HG02763 (cell line): ENCODE measurements around the gene TLE1.
"Not testable (repeated sequence)": the region's sequence is repeated elsewhere in the genome, so short reads cannot be mapped to it uniquely, and the experiment has no call there.

Experiments used
- ATAC-seq: cut with Tn5 transposase; IDR thresholded peaks from one replicate; pipeline ENCODE4 v1.9.1; 2021; ENCODE audit warnings: mild to moderate bottlenecking, moderate library complexity; ENCODE audit not compliant: unreplicated experiment

Gene TLE1

DNA sequence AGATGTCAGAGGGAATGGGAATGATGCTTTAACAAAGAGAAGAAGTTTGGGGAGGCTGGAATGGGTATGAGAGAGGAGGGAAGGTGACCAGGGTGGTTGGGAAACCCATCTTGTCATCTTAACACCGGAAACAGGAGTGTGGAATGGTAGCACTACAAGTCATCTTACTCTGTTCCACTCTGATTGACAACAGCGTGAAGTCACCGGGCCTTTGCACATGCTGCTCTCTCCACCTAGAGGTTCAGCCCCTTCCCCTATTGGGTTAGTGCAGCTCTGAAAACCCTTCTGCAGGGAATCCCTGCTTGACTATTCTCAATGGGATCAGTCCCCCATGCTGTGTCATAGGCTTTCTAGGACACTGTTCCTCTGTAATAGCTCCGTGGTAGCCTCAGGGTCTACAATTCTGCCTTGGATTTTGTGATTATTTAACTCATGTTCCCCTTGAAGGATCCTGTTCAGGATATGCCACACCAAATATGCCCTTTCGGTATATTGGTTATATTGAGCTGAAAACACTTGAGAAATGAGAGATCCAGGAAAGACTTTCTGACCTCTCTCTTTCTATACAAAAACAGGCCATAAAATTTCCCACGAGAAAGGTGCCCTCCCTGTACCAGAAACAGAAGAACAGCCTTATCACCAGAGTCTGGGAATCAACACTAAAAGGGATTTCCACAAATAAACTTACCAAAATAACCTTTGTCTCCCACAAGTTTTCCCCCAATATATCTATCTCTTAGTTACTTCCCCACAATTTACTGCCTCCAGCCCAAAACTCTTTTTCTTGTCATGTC, 86.3 kb downstream of the TLE1 start:
- no peak for ATAC-seq

DNA sequence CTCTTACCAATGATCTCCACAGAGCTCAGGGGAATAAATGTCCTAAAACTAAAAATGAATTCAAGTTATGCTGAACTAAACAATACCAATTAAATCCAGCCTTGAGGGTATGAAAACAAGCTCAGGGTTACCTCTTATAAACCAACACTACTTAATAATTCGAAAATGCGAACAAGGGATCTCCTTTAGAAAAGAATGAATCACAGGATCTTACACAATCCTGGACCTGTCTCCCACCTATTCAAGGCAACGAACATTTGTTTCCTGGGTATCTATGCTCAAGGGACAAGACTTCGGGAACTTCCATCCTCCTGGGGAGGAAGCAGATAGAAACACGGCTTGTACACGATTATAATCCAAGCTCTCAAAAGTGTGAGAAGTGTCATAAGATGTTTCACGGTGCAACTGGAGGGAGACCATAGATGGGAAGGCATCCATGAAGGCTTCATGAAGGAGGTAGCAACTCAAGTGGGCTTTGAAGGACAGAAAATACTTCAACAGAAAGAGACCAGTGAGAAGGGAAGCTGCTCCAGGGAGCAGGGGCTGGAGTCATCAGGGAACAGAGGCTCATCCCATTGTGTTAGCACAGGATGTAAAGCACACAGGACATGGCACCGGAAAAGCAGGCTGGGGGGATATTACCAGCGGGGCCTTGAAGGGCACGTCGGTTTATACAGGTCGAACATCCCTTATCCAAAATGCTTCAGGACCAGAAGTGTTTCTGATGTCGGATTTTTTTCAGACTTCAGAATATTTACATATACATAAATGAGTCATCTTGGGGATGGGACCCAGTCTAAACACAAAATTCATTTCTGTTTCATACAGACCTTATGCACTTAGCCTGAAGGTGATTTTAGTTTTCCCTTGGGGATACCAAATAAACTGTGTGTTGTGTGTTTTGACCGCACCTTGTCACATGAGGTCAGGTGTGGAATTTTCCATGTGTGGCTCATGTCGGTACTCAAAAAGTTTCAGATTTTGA, 87.4 kb downstream of the TLE1 start:
- no peak for ATAC-seq

DNA sequence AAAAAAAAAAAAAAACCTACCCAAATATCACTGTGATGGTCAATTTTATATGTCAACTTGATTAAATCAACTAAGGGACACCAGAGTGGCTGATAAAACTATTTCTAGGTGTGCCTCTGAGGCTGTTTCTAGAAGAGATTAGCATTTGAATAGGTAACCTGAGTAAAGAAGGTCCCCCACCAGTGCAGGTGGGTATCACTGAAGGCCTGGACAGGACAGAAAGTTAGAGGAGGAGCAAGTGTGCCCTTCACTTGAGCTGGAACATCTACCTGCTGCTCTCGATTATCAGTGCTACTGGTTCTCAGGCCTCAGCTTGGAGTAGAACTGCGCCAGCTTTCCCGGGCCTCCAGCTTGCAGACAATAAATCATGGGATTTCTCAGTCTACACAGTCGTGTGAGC, 88.7 kb downstream of the TLE1 start:
- ATAC-seq, result no peak

- no peak for ATAC-seq
Measured at GRCh38 chr9:81599837-81600236, 89.5 kb downstream of the TLE1 start.

DNA sequence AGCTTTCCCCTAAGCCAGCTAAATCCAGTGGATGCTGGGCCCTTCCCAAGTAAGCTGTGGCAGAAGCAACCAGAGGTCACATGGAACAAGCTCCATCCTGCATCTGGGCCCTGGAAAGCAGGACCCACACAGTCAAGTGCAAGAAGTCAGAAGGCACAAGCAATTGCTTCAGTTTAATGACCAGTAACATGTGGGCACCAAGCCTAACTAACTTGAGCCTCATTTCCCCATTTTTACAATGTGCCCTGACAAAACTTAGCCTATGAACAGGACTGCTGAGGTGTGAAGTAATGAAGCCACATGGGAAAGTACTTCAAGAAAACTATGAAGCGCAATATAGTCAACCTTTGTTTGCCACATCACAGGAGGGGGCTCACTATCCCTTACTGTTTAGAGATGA, 90.5 kb downstream of the TLE1 start:
- ATAC-seq, result no peak

- ATAC-seq, result no peak
Measured at GRCh38 chr9:81598123-81598497, 91.2 kb downstream of the TLE1 start.

DNA sequence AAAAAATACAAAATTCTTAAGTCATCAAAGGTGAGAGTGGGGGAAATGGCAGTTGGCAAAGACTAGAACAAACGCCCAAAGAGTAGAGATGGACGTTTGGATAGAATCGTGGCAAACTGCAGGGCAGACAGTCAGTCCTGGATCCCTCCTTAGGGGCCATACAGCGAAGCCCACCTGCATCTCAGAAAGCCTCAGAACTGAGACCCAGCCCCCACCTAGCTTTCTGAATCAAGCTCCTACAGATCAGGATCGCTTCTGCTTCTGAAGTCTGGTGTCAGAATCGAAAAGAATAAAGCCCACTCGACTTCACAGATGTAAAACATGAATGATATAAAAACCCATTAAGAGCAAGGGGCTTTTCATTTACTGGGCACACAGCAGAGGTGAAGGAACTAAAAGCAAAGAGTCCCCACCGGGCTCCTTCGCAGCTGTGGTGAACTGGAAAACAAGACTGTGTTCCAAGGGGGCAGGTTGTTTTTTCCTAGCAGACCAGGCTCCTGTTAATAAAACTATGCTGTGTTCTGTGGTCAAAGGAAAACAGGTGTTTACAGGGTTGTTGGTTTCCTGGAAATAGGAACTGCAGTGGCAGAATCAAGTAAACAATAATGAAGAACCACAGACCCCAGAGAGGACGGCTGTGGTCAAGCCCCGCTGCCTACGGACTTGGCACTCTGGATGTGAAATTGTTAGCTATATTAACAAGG, 91.8 kb downstream of the TLE1 start:
- ATAC-seq, result no peak

DNA sequence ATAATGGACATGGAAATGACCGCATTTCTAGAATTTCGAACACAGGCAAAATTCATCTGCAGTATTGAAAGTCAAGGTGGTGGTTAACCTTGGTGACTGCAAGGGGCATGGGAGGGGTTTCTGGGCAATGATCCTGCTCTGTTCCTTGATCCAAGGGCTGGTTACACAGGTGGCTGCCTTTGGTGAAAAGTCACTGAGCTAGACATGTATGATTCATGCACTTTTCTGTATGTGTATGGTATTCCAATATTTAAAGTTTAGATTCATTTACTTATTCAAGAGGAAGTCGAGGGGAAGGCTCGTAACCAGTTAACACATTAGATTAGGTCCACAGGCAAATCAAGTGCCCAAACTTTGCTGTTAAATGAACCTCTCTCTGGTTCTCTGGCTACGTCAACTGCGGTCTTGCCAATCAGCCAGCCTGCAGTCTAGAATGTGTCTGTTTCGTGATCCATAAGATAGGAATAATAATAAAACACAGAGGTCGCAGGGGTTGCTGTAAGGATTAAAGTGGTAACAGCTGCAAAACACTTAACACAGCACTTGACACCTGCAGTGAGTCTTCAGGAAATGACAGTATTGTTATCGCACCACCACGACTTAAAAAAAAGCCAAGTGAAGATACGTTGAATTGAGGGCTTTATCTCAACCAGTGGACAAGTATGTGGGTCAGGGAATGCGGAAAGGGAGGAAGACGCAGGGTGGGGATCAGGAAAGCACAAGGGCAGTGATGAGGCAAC, 92.5 kb downstream of the TLE1 start:
- ATAC-seq, result no peak

DNA sequence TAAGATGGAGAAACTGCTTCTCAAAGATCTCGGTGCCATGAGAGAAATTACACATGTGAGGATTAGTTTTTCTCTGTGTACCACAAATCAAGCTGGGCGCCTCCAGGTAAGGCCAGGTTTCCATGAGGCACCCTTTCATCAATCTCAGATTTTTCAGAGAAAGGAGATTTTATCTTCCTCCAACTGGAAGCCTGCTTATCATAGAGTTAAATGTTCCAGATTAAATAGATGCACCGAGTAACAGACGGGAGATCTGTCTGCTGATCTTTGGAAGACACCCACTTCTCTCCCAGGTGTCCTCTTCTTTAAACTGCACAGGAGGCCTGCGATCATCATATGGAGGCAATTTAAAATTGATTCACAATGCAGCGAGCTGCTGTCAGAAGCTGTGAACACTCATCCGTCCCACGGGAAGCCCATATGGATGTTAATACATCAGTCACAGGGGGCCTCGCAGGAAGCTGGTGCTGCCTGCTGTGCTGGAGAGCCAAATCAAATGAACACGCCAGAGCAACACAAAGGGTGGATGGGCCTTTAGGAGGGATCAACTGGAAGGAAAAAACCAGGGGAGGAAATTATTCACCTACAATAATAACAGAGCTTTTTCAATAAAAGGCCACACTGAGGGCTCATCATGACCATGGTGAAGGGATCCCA, 93.3 kb downstream of the TLE1 start:
- ATAC-seq, result no peak

GRCh38 chr9:81595293-81595692, 94.1 kb downstream of the TLE1 start:
- ATAC-seq, result not testable (repeated sequence)

GRCh38 chr9:81594415-81594814, 94.9 kb downstream of the TLE1 start:
- no peak for ATAC-seq

DNA sequence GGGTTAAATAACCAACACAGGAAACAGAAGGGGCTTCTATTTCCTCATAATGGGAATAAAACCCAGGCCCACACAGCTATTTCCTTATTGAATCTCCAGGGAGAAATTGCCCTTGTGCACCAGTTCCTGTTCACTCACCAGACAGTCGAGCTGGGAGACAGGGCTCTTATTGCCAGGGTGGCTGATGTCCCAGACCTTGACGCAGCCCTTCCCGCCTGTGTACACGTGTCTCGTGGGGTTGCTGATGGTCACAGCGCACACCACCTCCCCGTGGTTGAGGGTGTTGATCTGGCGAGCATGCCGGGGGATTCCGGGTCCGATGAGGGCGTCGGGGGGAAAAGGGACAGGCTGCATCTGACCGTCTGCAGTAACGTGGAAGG, 96.5 kb downstream of the TLE1 start:
- ATAC-seq, result no peak

GRCh38 chr9:81591791-81592190, 97.6 kb downstream of the TLE1 start:
- no peak for ATAC-seq

DNA sequence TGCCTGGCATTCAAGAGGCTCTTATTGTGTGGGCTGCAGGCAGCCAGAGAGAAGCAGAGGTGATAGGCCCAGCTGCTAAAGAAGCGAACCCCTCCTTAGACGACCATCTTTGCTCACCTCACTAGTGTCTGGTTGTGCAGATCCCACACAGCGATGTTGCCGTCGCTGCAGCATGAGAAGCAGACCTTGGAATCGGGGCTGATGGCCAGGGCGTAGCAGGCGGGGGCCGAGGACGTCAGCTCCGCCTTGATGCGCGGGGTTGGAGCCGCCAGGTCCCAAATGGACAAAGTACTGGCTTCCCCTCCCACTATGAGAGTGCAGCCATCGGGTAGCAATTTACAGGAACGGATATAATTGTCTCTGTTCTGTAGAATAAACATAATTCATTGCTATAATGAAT, 98.7 kb downstream of the TLE1 start:
- ATAC-seq, result no peak

DNA sequence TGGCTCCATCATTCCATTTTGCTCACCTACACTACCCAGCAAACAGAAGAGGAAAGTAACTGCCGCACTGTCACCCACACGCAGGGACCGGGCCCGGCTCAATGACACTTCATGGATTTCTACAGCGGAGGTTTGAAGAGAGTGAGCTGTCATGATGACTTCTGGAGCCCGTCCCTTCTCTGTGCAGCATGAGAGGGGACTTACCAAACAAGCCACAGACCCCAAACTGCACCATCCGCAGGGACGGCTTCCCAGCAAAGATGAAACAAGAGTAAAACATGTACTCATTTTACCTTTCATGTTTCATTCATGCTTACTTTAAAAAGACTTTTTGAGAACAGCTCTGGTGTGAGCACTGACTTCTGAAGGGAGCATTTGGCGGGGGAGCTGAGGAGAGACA, 99.5 kb downstream of the TLE1 start:
- no peak for ATAC-seq

GRCh38 chr9:81589392-81589791, 100.0 kb downstream of the TLE1 start:
- ATAC-seq, result no peak

- ATAC-seq, result no peak
Measured at GRCh38 chr9:81588148-81588871, 101.0 kb downstream of the TLE1 start.

DNA sequence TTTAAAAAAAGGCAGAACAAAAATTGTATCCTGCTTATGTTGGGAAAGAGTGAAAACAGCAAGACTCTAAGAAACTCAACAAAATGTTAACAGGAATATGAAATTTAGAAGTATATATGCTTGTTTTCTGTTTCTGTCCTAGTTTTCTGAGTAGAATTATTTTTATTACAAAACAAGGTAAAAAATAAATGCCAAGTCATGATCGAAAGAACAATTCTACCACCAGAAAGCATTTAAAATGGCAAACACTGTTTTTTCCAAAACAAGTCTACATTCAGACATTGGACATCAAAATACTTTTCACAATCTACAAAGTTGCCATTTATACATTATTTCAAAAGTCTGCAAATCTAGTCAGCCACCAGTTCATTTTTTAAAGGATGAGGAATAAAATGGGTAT, 102.6 kb downstream of the TLE1 start:
- ATAC-seq, result no peak

GRCh38 chr9:81585191-81585763, 104.1 kb downstream of the TLE1 start:
- ATAC-seq, result no peak
